HG03521 (cell line): ENCODE measurements around the gene ZBTB7C.

ENCODE experiments used
- ATAC-seq: cut with Tn5 transposase; IDR thresholded peaks from one replicate; pipeline ENCODE4 v1.9.1; 2021; ENCODE audit warnings: mild to moderate bottlenecking, moderate library complexity; ENCODE audit not compliant: unreplicated experiment

The ZBTB7C gene

DNA sequence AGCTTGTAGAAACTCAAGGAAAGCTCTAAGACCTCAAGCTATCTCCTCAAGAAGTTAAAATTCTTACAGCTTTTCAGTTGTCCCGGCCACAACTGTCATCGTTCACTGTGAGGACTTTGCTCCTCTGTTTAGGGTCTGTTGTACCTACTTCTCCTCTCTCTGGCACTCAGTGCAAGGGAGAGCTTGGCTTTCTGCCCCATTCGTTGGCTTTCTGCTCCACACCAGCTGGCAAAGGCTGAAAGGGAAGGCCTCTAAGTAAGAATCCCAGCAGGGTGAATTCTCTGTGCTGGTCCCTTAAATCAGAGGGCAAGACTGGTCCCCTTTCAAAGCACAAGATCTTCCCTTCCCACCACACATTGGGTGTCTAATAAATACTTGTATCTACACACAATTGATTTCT lies 17.3 kb downstream of the ZBTB7C start:
- no peak for ATAC-seq

DNA sequence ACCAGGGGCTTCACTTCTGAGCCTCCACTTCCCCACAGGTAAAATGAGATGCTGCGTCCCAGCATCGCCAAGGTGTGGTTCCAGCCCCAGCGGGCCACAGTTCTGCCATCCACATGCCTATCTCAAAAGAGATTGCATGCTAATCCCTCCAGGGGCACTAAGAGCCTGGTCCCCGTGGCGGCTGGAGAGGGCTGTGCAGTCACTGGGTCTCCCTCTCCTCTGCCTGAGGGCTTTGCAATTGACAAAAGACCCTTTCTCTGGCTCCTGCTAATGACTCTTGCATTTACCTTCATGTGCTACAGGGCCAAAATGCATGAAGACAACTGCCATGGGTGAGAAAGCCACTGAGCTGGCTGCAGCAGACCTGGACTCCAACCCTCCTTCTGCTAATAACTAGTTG lies 18.5 kb downstream of the ZBTB7C start:
- ATAC-seq: no peak

- ATAC-seq: no peak
These were observed 20.7 kb downstream of the ZBTB7C start for GRCh38 chr18:48388478-48388877.

- ATAC-seq: no peak
These were observed 21.9 kb downstream of the ZBTB7C start for GRCh38 chr18:48387300-48387699.

- no peak for ATAC-seq
These were observed 23.6 kb downstream of the ZBTB7C start for GRCh38 chr18:48385596-48385995.

GRCh38 chr18:48376934-48377333 lies 32.2 kb downstream of the ZBTB7C start:
- no peak for ATAC-seq

DNA sequence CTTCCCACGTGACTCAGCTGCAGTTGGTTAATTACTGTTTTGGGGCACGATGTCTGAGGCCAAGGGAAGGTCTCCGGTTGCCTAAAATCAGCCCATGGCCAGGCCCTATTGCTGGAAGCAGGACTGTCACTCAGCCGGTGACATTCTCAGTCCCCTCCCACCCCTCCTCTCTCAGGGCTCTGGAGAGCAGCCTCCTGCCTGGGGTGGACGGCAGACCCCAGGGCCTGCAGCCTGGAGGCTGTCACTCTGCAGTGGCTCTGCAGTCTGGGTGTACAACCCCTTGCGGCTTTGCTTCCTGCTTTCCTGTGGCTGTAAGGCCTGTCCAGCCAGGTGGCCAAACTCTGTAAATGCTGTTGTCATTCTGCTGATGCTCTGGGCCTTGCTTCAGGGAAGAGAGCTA lies 32.8 kb downstream of the ZBTB7C start:
- ATAC-seq: no peak

- no peak for ATAC-seq
These were observed 33.9 kb downstream of the ZBTB7C start for GRCh38 chr18:48375150-48375800.

DNA sequence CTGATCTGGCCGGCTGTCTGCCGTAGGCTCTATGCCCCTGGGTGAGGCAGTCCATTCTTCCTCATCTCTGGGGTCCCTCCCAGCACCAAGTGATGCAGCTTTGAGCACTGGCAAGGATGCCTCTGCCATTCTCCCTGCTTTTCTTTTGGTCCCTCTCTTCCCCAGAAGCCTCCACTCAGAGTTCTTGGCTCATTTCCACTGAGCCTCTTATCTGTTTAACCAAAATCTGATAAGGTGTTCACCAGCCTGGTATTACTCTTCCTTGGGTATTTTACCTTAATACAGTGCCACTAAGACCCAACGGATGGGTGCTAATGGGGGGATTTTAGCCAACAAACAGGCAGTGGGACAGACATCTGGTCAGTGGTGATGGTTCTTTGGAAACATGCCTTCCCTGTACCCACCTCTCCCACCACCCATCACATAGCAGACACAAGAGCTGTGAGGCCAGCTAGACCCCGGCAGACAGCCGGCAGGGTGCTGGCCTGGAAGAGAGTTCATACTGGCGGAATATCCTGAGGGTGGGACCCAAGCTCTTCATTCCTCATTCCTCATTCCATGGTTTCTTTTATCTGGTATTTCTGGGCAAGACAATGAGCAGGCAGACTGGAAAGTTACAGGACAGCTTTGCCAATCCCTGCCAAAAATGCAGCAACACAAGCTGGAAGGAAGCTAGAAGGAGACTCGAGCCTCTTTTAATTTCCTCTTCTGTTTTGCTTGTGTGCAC lies 34.6 kb downstream of the ZBTB7C start:
- ATAC-seq: no peak

DNA sequence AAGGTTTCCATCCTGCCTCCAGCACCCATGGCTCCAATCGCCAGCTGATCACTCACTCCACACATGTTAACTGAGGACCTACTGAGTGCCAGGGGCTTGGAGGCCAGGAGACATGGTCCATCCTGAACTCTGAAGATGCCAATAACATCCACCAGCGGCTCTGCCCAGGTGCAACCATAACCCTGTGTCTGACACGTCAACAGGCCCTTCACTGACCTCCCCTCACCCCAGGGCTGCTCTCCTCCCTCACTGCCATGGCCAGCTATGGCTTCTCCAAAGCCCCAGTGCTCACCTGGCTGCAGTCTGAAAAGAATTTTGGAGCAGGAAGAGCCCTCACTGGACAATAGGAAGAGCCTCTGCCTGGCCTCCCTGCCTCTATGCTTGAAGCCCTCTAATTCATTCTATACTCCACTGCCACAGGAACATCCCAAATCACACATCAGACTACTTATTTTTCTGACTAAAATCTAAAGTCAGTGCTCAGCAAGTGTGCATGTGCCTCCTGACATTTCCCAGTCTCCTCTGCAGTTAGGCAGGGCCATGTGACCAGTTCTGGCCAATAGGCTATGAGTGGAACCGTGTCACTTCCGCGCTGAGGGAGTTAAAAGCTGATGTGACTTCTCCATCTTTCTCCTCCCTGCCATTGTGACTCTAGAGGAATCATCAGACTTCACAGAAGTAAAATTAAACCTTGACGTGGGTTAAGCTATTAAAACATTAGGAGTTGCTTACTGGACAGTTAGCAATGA lies 37.2 kb downstream of the ZBTB7C start:
- no peak for ATAC-seq

DNA sequence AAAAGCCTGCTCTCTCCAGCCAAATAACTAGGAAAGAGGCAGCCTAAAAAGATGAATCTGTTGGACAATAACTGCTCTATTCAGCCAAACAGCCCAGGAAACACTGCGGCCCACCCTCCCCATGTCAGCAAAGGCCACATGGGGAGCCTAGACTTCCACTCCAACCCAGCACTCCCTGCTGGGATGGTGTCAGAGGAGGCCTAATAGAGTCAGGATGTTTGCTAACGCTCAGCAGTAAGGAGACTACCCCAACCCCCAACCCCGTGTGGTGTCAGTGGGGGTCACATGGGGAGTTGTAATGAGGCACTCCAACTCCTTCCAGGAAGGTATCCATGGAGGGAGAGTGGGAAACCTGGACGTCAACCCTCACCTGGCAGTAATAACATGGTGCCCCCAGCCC lies 41.6 kb downstream of the ZBTB7C start:
- ATAC-seq: no peak

GRCh38 chr18:48365965-48366364 lies 43.2 kb downstream of the ZBTB7C start:
- no peak for ATAC-seq

DNA sequence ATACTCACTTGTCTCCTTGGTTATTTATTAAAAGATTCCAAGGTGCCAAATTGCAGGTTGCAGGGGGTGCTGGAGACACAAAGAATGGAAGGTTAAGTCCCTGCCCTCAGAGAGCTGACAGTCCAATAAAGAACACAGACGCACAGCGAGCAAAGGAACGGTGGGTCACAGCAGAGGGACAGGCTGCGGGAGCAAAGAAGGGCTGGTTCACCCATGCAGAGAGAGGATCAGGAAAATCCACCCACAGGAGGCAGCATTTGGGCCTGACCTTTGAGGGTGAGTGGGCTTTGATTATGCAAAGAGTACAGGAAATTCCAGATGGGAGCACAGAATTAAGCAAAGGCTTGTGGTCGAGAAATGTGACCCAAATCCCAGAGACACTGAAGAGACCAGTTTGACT lies 45.0 kb downstream of the ZBTB7C start:
- no peak for ATAC-seq

- ATAC-seq: no peak
These were observed 46.0 kb downstream of the ZBTB7C start for GRCh38 chr18:48363175-48363574.

DNA sequence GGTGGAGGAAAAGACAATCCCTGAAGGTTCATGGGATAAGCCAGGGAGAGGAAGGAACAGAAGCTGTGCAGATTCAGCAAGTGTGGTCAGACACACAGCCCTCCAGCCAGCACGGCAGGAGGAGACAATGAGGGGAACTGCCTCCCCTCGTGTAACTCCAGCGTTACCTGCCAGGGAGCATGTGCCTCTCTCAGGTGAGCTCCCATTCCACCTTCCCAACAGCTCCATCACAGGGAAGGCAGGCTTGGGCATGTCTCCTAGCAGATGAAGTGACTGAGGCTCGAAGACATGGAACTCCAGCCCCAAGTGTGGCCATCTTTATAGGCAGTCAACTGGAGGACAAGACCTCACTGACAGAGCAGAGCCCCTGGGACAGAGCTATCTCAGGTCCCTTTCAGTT lies 47.4 kb downstream of the ZBTB7C start:
- ATAC-seq: no peak

GRCh38 chr18:48360376-48361021 lies 48.7 kb downstream of the ZBTB7C start:
- ATAC-seq: no peak

DNA sequence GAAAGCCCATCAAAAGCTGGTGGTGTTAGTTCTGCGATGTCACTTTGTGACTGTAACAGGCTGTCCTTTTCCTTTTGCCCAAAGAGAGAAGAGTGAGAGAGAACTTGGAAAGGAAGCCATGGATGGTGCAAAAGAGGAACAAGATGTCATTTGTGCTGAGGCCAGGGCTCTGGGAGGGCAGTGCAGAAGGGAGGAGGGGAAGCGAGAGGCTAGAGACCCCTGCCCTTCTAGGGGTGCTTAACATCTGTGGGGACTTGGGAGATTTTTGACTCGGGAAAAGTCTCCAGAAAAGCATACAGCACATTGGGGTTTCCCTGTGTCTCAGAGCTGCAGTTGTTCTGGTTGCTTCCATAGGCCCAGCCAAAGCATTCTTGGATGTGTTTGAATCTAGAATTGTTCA lies 49.6 kb downstream of the ZBTB7C start:
- no peak for ATAC-seq

DNA sequence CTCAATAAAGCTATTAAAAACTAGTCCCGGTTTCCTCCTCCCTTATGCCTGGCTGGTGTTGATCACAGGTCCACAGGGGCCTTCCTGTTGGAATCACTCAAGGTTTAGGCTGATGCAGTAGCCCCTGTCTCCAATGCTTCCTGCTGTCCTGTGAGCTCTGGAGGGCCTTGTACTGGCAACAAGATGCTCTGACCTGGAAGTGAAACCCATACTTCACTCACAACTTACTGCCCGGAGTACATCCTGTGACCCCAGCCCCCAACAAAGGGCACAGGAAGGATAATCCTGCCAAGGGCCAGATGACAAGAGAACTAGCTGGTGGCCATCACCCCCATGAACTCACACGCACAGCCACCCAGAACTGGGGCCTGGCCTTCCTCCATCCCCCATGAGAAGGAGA lies 50.3 kb downstream of the ZBTB7C start:
- no peak for ATAC-seq

GRCh38 chr18:48356909-48357631 lies 52.1 kb downstream of the ZBTB7C start:
- ATAC-seq: no peak

DNA sequence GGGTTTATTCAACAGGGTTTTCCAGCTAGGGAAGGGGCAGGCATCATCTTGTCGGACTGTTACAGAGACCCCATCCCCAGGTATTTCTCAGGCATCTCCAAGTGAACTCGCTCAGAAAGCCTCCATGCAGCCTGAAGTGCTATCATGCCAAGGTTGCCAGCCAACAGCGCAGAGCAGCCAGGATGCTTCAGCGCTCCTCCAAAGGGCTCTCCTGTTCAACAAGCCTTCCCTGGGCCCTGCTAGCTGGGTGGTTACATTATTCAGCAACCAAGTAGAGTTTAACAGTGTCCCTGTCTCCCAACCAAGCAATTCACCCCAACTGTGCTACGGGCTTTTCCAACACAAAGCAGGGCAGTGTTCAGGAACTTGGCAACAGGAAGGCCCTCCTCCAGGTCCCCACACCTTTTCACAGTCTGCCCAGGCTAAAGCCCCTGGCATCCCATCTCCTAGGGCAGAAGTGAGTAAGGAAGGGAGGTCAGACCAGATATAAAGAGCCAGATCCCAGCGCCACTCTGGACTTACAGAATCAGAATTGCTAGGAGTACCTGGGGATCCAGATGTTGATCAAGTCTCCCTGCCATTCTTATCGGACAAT lies 52.9 kb downstream of the ZBTB7C start:
- no peak for ATAC-seq
